22Rv1 (cell line): ENCODE data around the gene JUP.
A peak's percentile ranks its signal among the peaks of the same experiment; 100 is the strongest.

Source experiments
- H3K27ac ChIP-seq: fragments of 450-650 bp; 2 replicates; pipeline ENCODE4 v1.5.1; 2017
- ZFX ChIP-seq: fragments of 450-650 bp; IDR thresholded peaks from 2 replicates; pipeline ENCODE4 v1.6.1; 2017; ENCODE audit warnings: antibody characterized with exemption, borderline replicate concordance
- TF ChIP-seq, protein P1 (sequence below): fragments of 450-650 bp; IDR thresholded peaks from 2 replicates; pipeline ENCODE4 v1.5.1; 2017; ENCODE audit warnings: mild to moderate bottlenecking

Gene JUP

GRCh38 chr17:41794540-41794975 lies 8.0 kb upstream of the JUP start:
- no peak overlapping the region for H3K27ac ChIP-seq
- no peak for TF ChIP-seq ZFX
- TF ChIP-seq, protein P1, sequence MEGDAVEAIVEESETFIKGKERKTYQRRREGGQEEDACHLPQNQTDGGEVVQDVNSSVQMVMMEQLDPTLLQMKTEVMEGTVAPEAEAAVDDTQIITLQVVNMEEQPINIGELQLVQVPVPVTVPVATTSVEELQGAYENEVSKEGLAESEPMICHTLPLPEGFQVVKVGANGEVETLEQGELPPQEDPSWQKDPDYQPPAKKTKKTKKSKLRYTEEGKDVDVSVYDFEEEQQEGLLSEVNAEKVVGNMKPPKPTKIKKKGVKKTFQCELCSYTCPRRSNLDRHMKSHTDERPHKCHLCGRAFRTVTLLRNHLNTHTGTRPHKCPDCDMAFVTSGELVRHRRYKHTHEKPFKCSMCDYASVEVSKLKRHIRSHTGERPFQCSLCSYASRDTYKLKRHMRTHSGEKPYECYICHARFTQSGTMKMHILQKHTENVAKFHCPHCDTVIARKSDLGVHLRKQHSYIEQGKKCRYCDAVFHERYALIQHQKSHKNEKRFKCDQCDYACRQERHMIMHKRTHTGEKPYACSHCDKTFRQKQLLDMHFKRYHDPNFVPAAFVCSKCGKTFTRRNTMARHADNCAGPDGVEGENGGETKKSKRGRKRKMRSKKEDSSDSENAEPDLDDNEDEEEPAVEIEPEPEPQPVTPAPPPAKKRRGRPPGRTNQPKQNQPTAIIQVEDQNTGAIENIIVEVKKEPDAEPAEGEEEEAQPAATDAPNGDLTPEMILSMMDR: no peak

GRCh38 chr17:41793784-41794539 lies 7.5 kb upstream of the JUP start:
- no peak overlapping the region for H3K27ac ChIP-seq
- TF ChIP-seq, protein P1: no peak
- TF ChIP-seq ZFX: no peak

DNA sequence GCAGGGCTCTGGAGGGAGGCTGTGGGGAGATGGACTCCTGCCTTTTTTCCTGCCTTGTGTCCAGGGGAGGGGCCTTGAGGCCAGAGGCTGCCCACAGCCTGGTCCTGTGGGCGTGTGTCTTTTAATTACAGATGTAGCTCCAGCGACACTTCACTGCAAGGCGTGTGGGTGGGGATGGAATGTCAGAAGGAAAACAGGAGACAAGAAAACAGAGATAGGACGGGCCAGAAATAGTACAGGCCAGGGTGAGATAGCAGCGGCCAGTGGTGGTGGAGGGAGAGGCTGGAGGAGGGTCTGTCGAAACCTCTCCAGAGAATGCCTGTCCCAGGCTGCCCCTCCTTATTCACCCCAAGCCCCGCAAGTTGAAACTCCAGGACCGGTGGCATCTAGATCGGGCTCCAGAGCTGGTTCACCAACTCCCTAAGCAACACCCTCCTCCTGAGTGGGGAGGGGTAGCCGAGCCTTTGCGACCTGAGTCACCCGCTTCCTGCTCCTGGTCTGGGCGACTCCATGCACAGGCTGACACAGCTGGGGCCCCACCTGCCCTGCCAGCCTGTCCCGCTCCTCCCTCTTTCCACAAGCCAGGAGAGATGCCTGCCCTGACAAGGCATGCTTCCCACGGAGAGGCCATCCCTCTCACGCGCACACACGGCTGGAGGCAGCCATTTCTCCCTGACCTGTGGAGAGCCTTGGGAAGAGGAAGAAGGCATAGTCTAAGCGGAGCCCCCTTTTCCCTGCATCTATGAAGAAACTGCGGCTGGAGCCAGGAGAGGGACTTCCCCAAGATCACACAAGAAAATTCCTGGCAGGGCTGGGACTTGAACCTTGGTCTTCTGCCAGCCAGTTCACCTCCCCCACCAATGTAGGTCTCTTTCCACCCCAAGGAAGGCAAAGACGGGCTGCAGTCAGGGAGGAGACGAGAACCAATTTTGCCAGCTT lies 6.6 kb upstream of the JUP start:
- TF ChIP-seq ZFX: no peak
- TF ChIP-seq, protein P1: no peak
- no peak overlapping the region for H3K27ac ChIP-seq

GRCh38 chr17:41787021-41787418 lies 509 bp upstream of the JUP start:
- H3K27ac ChIP-seq: peak overlapping the region; percentile 81
- TF ChIP-seq, protein P1: no peak
- TF ChIP-seq ZFX: no peak

DNA sequence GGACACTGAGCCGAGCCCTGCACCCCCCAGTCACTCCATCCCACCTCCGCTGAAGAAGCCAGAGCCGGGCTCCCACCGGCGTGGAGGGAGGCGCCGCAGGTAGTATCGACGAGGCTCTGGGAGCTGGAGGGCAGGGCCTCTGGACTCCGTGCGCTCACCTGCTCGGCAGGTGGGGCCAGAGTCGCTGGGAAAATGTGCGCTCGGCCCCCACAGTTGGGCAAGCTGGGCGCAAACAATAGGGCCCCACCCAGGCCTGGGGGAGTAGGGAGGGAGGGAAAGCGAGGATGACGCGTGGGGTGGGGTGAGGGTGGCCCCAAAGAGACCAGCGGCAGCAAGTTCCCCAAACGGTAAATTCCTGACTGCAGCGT lies 668 bp downstream of the JUP start:
- peak overlapping the region; percentile 81 for H3K27ac ChIP-seq
- TF ChIP-seq, protein P1: no peak
- TF ChIP-seq ZFX: no peak

DNA sequence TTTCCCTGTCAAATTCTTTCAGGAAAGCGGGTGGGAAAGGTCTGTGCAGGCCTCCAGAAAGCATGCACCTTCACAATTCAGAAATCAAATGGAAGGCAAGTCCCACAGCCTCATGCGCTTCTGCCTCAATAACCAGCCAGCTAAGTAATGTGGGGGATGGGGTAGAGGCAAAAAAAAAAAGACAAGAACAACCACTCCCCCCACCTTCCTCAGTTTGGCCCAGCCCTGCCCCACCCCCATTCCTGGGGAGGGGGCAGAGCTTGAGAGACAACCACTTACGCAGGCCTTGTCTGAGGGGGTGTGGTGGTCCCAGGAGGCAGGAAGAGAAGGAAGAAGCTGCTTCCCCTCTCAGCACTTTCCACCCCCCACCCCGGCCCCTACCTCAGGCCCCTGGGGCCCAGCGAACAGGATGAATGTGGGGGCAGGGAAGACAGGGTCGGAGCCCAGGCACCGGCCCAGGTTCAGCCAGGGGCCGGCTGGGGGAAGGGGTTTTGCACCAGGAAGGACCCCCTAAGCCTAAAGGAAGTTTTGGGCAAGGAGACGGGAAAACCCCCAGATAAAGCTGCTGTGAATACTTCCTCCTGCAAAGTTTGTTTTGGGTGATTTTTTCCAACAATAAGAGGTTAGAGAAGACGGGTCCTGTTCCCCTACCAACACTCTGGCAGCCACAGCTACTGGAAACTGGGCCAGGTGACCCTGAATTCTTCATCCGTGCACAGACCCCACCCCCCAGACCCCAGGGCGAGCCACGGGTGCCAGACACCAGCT lies 1.2 kb downstream of the JUP start:
- peak overlapping the region; percentile 81 for H3K27ac ChIP-seq
- TF ChIP-seq, protein P1: no peak
- TF ChIP-seq ZFX: no peak
